Measurements from ENCODE around the gene KRAS. TPM values are rescaled to one million over a fixed set of nuclear protein-coding genes. Genes with fewer than 3 reads are reported as not detected.

The KRAS gene
- total and polyA plus RNA-seq, 2 donors (not counting 3 experiments of a cell fraction or from before 2014, with no cell fraction given) = 9.1 to 22.8 TPM

GRCh38 chr12:25202137-25202536 lies 48.6 kb downstream of the KRAS start:
- dilution Hi-C loops (cut with MboI; ENCODE audit: extremely low pct_ligation_motif_present, low sequenced_read_pairs) = no loop called here
- H3K4me3 ChIP-seq (replicated peaks in 1 of 3; ENCODE audit: insufficient read depth in 1 of 3, low read depth in 1 of 3, low read length in 3 of 3) = no peak overlapping the region
- no peaks in the 10 kb centered on the region for H4K20me1 ChIP-seq (replicated peaks; ENCODE audit: control insufficient read depth, extremely low read depth, insufficient read depth, low read length)
- POLR2A ChIA-PET = interaction anchor here (0.6 kb wide), 1 partner anchor 48 kb away, joined by 3 read pairs; the partner anchor contains the start of gene KRAS
- DNase-seq (ENCODE audit: low read depth, low spot score) (no peak), FAIRE-seq (no peak)
- H3K4me2 ChIP-seq (ENCODE audit: insufficient read depth, low read length) = no peak overlapping the region
- no peak overlapping the region for H3K9ac ChIP-seq (replicated peaks; ENCODE audit: extremely low read depth, insufficient read depth, low read length)
- H3K9me3 ChIP-seq (replicated peaks; ENCODE audit: control insufficient read depth, insufficient read depth, low read length) = no peaks in the 10 kb centered on the region
- no peak overlapping the region for H3K27ac ChIP-seq (ENCODE audit: insufficient read depth, low read depth, low read length)
- H3K27me3 ChIP-seq (ENCODE audit: control insufficient read depth in 2 of 2, insufficient read depth in 2 of 2, low read length in 2 of 2) = no peaks in the 10 kb centered on the region
- CTCF ChIA-PET = no interaction called here
- BruUV-seq (replicated peaks) = no TSS peak
- H3K9me1 ChIP-seq (replicated peaks; ENCODE audit: control insufficient read depth, extremely low read depth, insufficient read depth, low read length) = no peaks in the 10 kb centered on the region
- no peaks in the 10 kb centered on the region for H3K79me2 ChIP-seq (ENCODE audit: control insufficient read depth, insufficient read depth, low read length)
- H3K36me3 ChIP-seq (ENCODE audit: control insufficient read depth in 2 of 2, extremely low read depth in 1 of 2, insufficient read depth in 2 of 2, low read length in 2 of 2) = peaks cover 0 to 4% of the 10 kb centered on the region in 2 experiments
- peaks cover 4% of the 10 kb centered on the region for H3K4me1 ChIP-seq (ENCODE audit: control insufficient read depth, extremely low read depth, insufficient read depth, low read length)
- no peak overlapping the region for H2AFZ ChIP-seq (ENCODE audit: low read depth, low read length)
- intact Hi-C loops (cut with micrococcal nuclease) = no loop called here
- no peak for TF ChIP-seq MYC (IDR thresholded peaks at IDR 0.05; ENCODE audit: low read depth, low read length)
- TF ChIP-seq JUN (IDR thresholded peaks at IDR 0.05; ENCODE audit: borderline replicate concordance, insufficient read depth, insufficient read length, low read depth) = no peak
- TF ChIP-seq, protein P1, sequence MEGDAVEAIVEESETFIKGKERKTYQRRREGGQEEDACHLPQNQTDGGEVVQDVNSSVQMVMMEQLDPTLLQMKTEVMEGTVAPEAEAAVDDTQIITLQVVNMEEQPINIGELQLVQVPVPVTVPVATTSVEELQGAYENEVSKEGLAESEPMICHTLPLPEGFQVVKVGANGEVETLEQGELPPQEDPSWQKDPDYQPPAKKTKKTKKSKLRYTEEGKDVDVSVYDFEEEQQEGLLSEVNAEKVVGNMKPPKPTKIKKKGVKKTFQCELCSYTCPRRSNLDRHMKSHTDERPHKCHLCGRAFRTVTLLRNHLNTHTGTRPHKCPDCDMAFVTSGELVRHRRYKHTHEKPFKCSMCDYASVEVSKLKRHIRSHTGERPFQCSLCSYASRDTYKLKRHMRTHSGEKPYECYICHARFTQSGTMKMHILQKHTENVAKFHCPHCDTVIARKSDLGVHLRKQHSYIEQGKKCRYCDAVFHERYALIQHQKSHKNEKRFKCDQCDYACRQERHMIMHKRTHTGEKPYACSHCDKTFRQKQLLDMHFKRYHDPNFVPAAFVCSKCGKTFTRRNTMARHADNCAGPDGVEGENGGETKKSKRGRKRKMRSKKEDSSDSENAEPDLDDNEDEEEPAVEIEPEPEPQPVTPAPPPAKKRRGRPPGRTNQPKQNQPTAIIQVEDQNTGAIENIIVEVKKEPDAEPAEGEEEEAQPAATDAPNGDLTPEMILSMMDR (IDR thresholded peaks at IDR 0.05; ENCODE audit: extremely low read depth in 1 of 2, insufficient read depth in 1 of 2, low read depth in 1 of 2, low read length in 2 of 2) = no peak
- TF ChIP-seq GATA2 (IDR thresholded peaks at IDR 0.05; ENCODE audit: insufficient read depth, insufficient read length, low read depth, low read length) = no peak
- no peak for TF ChIP-seq POLR2AphosphoS5 (IDR thresholded peaks at IDR 0.05; ENCODE audit: insufficient read depth, low read depth, low read length)
- TF ChIP-seq MAX (IDR thresholded peaks at IDR 0.05; ENCODE audit: insufficient read depth, insufficient read length) = no peak
- TF ChIP-seq FOS (IDR thresholded peaks at IDR 0.05; ENCODE audit: borderline replicate concordance, insufficient read depth, low read length) = no peak
- no peak for TF ChIP-seq EZH2 (IDR thresholded peaks at IDR 0.05; ENCODE audit: borderline replicate concordance, low read depth, low read length, severe bottlenecking)
- no peak for TF ChIP-seq POLR2A (IDR thresholded peaks at IDR 0.05; ENCODE audit: low read depth, low read length)
